DOHH2 (cell line): Measurements from ENCODE around the gene DNAL1.

Experiments used
- H3F3A ChIP-seq: fragments of 200-600 bp; sonication (generic), shearing (Covaris generic); 2 replicates; pipeline ENCODE4 v1.6.0; 2016; ENCODE audit warnings: antibody characterized with exemption, mild to moderate bottlenecking; ENCODE audit not compliant: control insufficient read depth, insufficient read depth
- H3K27ac ChIP-seq: fragments of 200-600 bp; sonication (generic); 2 replicates; pipeline ENCODE4 v1.5.1; 2014; ENCODE audit warnings: low read depth, mild to moderate bottlenecking, low read length, moderate library complexity
- H3K27me3 ChIP-seq: fragments of 200-600 bp; sonication (generic); 2 replicates; pipeline ENCODE4 v1.6.1; 2014; ENCODE audit warnings: mild to moderate bottlenecking, low read length, mixed read lengths; ENCODE audit not compliant: control insufficient read depth
- H3K36me3 ChIP-seq: fragments of 200-600 bp; sonication (generic); 2 replicates; pipeline ENCODE4 v1.6.1; 2014; ENCODE audit warnings: mild to moderate bottlenecking, low read length, moderate library complexity, mixed read lengths; ENCODE audit not compliant: control insufficient read depth
- H3K4me1 ChIP-seq: fragments of 200-600 bp; sonication (generic); 2 replicates; pipeline ENCODE4 v1.6.1; 2014; ENCODE audit warnings: mild to moderate bottlenecking, low read length, mixed read lengths; ENCODE audit not compliant: control insufficient read depth
- H3K4me2 ChIP-seq: fragments of 200-600 bp; sonication (generic); 2 replicates; pipeline ENCODE4 v1.6.0; 2014; ENCODE audit warnings: mild to moderate bottlenecking, low read length, moderate library complexity
- H3K4me3 ChIP-seq: fragments of 200-600 bp; sonication (generic); 2 replicates; pipeline ENCODE4 v1.5.1; 2014; ENCODE audit warnings: mild to moderate bottlenecking, low read length, mixed read lengths
- H3K79me2 ChIP-seq: fragments of 200-600 bp; sonication (generic); 2 replicates; pipeline ENCODE4 v1.6.1; 2014; ENCODE audit warnings: mild to moderate bottlenecking, low read length, mixed read lengths; ENCODE audit not compliant: control insufficient read depth
- H3K9me2 ChIP-seq: fragments of 200-600 bp; sonication (generic); replicated peaks from 2 replicates; pipeline ENCODE4 v1.6.1; 2014; ENCODE audit warnings: mild to moderate bottlenecking, low read length, mixed read lengths; ENCODE audit not compliant: control insufficient read depth
- H3K9me3 ChIP-seq: fragments of 200-600 bp; sonication (generic); 2 replicates; pipeline ENCODE4 v1.6.1; 2014; ENCODE audit warnings: antibody characterized with exemption, low read length, mixed read lengths; ENCODE audit not compliant: control insufficient read depth, insufficient read depth
- H4K20me1 ChIP-seq: fragments of 200-600 bp; sonication (generic); 2 replicates; pipeline ENCODE4 v1.6.0; 2014; ENCODE audit warnings: low read depth, mild to moderate bottlenecking, antibody characterized with exemption, low read length, moderate library complexity; ENCODE audit not compliant: control insufficient read depth, insufficient read depth
- CTCF ChIP-seq: fragments of 200-600 bp; sonication (generic); IDR thresholded peaks from one replicate; pipeline ENCODE4 v1.5.1; 2014; ENCODE audit warnings: antibody characterized with exemption, mild to moderate bottlenecking, low read depth, low read length; ENCODE audit not compliant: poor library complexity, severe bottlenecking
- EZH2phosphoT487 ChIP-seq: fragments of 200-600 bp; sonication (generic); IDR thresholded peaks from 2 replicates; pipeline ENCODE4 v1.6.1; 2017; ENCODE audit warnings: borderline replicate concordance, mild to moderate bottlenecking, antibody characterized with exemption, low read length, moderate library complexity, mixed read lengths

The DNAL1 gene

GRCh38 chr14:73710737-73711136 lies 66.0 kb downstream of the DNAL1 start:
- Histone ChIP-seq H3K9me3 (no peaks in the 10 kb centered on the region), H3K79me2 (peaks cover 23% of the 10 kb centered on the region), H3K4me3 (no peak overlapping the region), H3K4me2 (no peak overlapping the region), H3F3A (peaks cover 14% of the 10 kb centered on the region), H3K36me3 (peaks cover 7% of the 10 kb centered on the region), H3K9me2 (no peaks in the 10 kb centered on the region), H3K27ac (no peak overlapping the region), H4K20me1 (no peaks in the 10 kb centered on the region), H3K27me3 (no peaks in the 10 kb centered on the region), H3K4me1 (peaks cover 25% of the 10 kb centered on the region)
- TF ChIP-seq CTCF (no peak), EZH2phosphoT487 (no peak)

- no peak overlapping the region for H3K27ac ChIP-seq
- H3K79me2 ChIP-seq, result peaks cover 23% of the 10 kb centered on the region
- no peaks in the 10 kb centered on the region for H3K9me2 ChIP-seq
- TF ChIP-seq CTCF (no peak), EZH2phosphoT487 (no peak)
- peaks cover 15% of the 10 kb centered on the region for H3K36me3 ChIP-seq
- H3K4me2 ChIP-seq, result peak overlapping the region; percentile 91
- peaks cover 26% of the 10 kb centered on the region for H3K4me1 ChIP-seq
- no peaks in the 10 kb centered on the region for H4K20me1 ChIP-seq
- H3K9me3 ChIP-seq, result no peaks in the 10 kb centered on the region
- no peaks in the 10 kb centered on the region for H3K27me3 ChIP-seq
- peaks cover 24% of the 10 kb centered on the region for H3F3A ChIP-seq
- H3K4me3 ChIP-seq, result peak overlapping the region; percentile 94
Measured at GRCh38 chr14:73712071-73712506, 67.3 kb downstream of the DNAL1 start.

GRCh38 chr14:73712540-73713180 lies 67.9 kb downstream of the DNAL1 start:
- Histone ChIP-seq H3K9me2 (no peaks in the 10 kb centered on the region), H3K4me3 (peak overlapping the region; percentile 94), H3K36me3 (peaks cover 20% of the 10 kb centered on the region), H4K20me1 (no peaks in the 10 kb centered on the region), H3K9me3 (no peaks in the 10 kb centered on the region), H3K27me3 (no peaks in the 10 kb centered on the region), H3K79me2 (peaks cover 23% of the 10 kb centered on the region), H3K4me1 (peaks cover 26% of the 10 kb centered on the region), H3K4me2 (peak overlapping the region; percentile 91), H3F3A (peaks cover 30% of the 10 kb centered on the region), H3K27ac (peak overlapping the region; percentile 56; the same call in 1 of the 2 replicates)
- no peak for TF ChIP-seq EZH2phosphoT487
- TF ChIP-seq CTCF, result no peak
